Fibroblast of upper back skin (primary cell): Measurements from ENCODE around the gene SPDYE18.
"Not testable (repeated sequence)": the region's sequence is repeated elsewhere in the genome, so short reads cannot be mapped to it uniquely, and the experiment has no call there.

ENCODE experiments used
- DNase-seq: peaks from one replicate; pipeline ENCODE4 v3.0.0-alpha.2; 2013

The SPDYE18 gene

GRCh38 chr7:77062557-77062956 lies at the start of gene SPDYE18:
TSS of gene SPDYE18 (minus strand) at chr7:77062558. CDS start at chr7:77060512, 2,046 bp downstream.
- not testable (repeated sequence) for DNase-seq

- peak; percentile 0 for DNase-seq
Measured at GRCh38 chr7:77108362-77108761, 46.0 kb upstream of the SPDYE18 start.

DNA sequence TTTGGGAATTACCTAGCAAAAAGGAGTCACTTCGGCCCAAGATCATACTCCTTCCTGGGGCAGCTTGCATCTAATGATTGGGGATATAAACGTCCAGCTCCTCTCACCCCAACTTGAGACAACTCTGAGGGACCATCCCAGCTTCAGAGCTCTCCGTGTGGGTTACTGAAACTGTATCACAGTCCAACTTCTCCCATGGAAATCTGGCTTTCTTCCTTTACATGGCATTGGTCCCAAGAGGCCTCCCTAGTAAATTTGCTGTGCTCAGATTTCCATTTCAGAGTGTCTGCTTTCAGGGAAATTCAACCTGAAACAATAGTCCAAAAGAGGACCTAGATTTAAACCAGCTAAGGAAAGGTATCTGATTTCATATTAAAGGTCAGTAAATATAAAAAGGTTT lies 45.3 kb upstream of the SPDYE18 start:
- not testable (repeated sequence) for DNase-seq

DNA sequence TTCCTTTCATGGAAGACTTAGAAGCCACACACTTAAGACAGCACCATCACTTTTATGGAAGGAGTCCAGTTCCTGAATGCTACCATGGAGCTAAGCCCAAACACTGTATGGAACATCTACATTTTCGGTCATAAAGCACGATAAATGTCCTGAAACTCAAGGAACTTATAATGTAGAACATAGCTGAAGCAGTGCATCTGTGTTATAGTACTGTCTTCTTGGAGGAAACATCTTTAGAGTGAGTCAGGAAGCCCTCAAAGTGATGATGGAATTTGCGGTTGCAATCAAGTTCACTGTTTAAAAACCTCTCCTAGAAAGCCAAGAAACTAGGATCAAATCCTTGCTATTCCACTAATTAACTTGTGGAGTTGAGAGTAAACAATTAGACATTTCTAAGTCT lies 43.5 kb upstream of the SPDYE18 start:
- peak; percentile 31 for DNase-seq

DNA sequence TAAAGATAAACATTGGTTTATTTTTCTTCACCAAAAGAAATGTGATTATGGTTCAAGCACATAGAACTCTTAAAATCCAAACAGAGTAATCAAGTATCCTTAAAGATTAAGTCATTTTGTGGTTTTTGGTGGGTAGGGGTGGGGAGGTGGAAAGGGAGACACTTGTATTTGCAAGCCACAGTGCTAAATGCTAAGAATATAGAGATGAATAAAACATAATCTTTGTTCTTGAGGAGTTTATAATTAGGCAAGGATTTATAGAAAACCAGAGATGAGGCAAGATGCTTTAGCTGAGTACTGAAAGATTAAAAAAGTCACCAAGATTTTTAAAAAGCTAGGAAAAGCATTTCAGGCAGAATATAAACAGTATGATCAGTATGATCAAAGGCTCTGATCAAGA lies 40.3 kb upstream of the SPDYE18 start:
- not testable (repeated sequence) for DNase-seq

DNA sequence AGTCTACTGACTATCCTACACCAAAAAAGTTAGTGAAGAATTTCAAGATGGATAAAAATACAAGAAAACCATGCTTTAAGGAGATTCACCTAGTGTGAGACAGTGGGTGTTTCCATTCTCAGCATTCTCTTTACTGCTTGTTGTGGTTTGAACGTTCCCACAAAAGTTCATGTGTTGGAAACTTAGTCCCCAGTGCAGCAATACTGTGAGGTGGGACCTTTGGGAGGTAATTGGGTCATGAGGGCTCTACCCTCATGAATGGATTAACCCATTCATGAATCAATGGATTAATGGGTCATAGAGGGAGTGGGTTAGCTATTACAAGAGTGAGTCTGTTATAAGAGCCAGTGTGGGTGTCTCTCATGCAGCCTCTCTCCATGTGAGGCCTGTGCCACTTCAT lies 38.8 kb upstream of the SPDYE18 start:
- not testable (repeated sequence) for DNase-seq

DNA sequence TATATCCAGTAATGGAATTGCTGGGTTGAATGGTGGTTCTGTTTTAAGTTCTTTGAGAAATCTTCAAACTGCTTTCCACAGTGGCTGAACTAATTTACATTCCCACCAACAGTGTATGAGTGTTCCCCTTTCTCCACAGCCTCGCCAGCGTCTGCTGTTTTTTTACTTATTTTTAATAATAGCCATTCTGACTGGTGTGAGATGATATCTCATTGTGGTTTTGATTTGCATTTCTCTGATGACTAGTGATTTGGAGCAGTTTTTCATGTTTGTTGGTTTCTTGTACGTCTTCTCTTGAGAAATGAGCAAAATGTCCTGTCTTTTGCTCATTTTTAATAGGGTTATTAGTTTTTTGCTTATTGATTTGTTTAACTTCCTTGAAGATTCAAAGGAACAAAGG lies 38.1 kb upstream of the SPDYE18 start:
- DNase-seq = not testable (repeated sequence)

- not testable (repeated sequence) for DNase-seq
Measured at GRCh38 chr7:77092301-77092700, 29.9 kb upstream of the SPDYE18 start.

- DNase-seq = not testable (repeated sequence)
Measured at GRCh38 chr7:77082192-77082591, 19.8 kb upstream of the SPDYE18 start.

DNA sequence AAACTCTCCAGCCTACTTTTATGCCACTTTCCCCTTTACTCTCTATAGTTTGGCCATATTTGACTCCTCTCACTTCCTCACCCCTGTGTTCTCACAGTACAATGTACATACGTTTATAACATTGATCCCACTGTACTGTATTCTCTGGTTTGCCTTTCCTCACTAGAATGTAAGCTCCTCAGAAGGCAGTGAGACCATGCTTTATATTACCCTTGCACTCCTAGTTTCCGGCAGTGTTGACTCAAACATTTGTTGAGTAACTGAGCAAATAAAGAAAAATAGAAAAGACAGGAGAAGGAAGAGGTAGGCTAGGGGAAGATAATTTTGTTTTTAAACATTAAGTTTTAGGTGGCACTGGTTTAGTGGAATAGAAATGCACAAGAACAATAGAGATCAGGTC lies 17.9 kb upstream of the SPDYE18 start:
- DNase-seq = not testable (repeated sequence)

DNA sequence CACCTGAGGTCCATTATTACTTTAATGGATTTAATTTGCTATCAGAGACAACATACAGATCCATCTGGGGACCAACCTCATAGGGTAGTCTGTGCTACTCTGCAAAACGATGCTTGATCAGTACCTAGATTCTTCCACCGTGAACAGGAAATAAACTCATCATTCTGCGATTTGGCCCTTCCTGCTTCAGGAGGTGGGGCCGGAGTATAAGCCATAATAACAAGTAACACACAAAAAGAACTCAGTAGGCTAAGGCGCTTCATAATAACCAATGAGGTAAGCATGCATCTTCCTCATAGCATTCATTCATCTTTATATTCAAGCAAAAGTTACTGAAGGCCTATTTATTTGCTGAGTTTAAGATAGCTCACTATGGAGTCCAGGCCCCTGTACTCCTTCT lies 17.3 kb upstream of the SPDYE18 start:
- not testable (repeated sequence) for DNase-seq

- not testable (repeated sequence) for DNase-seq
Measured at GRCh38 chr7:77079112-77079511, 16.8 kb upstream of the SPDYE18 start.

DNA sequence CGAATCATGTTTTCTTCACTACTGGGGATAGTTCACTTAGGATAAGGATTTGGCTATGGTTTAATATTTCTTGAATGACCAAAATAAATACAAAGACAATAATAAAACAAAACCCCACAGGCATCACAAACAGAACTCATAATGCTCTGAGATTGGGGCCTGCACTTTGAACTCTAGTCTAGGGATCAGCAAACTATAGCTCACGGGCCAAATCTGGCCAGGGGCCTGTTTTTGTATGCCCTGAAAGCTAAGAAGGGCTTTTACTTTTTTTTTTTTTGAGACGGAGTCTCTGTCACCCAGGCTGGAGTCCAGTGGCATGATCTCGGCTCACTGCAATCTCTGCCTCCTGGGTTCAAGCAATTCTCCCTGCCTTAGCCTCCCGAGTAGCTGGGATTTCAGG lies 14.7 kb upstream of the SPDYE18 start:
- not testable (repeated sequence) for DNase-seq

GRCh38 chr7:77074786-77075396 lies 12.5 kb upstream of the SPDYE18 start:
- DNase-seq = peak; percentile 2

DNA sequence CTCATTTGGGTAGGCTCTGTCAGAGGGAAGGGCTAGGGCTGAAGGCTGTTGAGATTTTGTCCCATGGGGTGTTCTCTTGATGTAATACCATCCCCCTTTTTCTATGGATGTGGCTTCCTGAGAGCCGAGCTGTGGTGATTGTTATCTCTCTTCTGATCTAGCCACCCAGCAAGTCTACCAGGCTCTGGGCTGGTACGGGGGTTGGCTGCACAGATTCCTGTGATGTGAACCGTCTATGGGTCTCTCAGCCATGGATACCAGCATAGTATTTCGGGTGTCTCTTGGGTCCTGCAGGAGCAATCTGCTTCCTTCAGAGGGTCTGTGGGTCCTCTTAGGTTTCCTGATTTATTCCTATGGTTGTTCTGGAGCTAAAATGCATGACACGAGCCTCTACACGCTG lies 8.8 kb upstream of the SPDYE18 start:
- not testable (repeated sequence) for DNase-seq

DNA sequence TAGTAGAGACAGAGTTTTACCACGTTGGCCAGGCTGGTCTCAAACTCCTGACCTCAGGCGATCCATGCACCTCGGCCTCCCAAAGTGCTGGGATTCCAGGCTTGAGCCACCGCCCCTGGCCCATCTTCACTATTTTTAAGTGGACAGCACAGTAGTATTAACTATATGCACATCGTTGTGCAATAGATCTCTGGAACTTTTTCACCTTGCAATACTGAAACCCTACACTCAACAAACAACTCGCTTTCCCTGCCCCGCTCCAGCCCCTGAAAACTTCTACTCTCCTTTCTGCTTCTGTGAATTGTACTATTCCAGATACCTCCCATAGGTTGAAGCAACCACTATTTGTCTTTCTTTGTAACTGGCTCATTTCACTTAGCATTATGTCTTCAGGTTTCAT lies 3.5 kb upstream of the SPDYE18 start:
- DNase-seq = not testable (repeated sequence)

DNA sequence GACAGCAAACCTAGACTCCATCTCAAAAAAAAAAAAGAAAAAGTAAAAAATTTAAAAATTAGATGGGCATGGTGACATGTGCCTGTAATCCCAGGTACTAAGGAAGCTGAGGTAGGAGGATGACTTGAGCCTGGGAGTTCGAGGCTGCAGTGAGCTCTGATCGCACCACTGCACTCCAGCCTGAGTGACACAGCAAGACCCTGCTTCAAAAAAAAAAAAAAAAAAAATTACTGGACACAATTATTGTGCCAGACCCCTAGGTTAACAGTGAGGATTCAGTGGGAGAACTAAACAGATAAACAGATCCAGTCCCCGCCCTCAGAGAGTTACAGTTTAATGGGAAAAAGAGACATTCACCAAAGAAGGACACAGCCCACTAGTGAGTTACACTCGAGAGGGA lies 1.4 kb upstream of the SPDYE18 start:
- DNase-seq = not testable (repeated sequence)

GRCh38 chr7:77032261-77032660 lies 30.1 kb downstream of the SPDYE18 start, which contains the start of gene SPDYE17:
TSS of gene SPDYE17 (minus strand) at chr7:77032361. CDS start at chr7:77030570, 1,791 bp downstream.
- DNase-seq = not testable (repeated sequence)

GRCh38 chr7:77026349-77026748 lies 36.0 kb downstream of the SPDYE18 start:
- not testable (repeated sequence) for DNase-seq

DNA sequence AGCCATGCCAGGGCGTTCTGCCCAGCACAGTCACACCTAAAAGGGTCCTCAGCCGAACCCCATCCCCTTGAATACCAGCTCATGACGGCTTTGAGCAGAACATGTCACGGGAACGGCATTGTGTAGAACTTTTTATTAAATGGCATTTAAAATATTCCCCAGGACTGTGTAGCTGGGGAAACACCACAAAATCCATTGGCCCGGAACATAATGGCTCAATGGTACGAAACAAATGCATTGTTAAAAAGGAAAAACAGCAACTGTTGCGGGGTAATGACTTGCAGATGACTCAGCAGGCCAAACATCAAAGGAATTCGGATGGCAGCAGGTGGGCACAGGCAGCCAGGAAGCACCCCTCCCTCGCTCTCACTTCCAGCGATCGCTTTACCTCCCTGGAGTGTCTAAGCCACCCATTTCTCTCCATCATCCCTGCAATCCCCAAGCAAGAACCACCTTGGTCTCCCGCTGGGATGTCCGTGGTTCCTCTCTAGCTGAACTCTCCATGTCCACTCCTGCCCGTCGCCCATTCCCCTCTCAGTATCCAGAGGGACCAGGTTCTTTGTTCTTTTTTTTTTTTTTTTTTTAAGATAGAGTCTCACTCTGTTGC lies 52.2 kb downstream of the SPDYE18 start:
- peak; percentile 20 for DNase-seq

- DNase-seq = not testable (repeated sequence)
Measured at GRCh38 chr7:77008000-77008399, 54.4 kb downstream of the SPDYE18 start.

- not testable (repeated sequence) for DNase-seq
Measured at GRCh38 chr7:77006127-77007110, 55.9 kb downstream of the SPDYE18 start.

DNA sequence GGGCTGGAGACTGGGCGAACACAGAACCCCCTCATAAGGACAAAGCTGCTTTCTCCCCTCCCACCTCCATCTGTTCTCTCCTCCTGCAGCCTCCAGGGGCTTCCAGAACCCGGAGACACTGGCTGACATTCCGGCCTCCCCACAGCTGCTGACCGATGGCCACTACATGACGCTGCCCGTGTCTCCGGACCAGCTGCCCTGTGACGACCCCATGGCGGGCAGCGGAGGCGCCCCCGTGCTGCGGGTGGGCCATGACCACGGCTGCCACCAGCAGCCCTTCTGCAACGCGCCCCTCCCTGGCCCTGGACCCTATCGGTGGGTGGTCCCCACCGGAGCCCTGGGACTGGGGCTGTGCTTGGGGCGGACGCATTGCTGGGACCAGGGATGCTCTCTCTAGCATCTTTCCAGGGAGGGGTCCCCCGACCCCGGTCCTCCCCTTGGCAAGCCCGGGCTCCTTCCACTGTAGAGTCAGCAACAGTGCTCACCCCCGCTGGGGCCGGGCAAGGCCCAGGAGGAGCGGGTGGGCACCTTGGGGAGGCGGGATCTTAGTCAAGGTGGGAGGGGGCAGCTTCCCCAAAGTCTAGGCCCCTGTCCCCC lies 56.8 kb downstream of the SPDYE18 start:
- DNase-seq = not testable (repeated sequence)
